ENCODE results near the gene SELPLG.

The SELPLG gene

GRCh38 chr12:108614041-108614440 lies 19.7 kb downstream of the SELPLG start:
- Histone ChIP-seq H3K27me3 (ENCODE audit: control insufficient read depth in 2 of 2, insufficient read depth in 2 of 2, low read length in 2 of 2) (no peaks in the 10 kb centered on the region), H3K4me3 (ENCODE audit: low read length in 2 of 2) (no peak overlapping the region), H3K27ac (ENCODE audit: low read depth in 2 of 2, low read length in 2 of 2) (no peak overlapping the region), H3K9ac (ENCODE audit: low read depth in 1 of 2, low read length in 2 of 2) (no peak overlapping the region), H3K36me3 (ENCODE audit: control insufficient read depth in 2 of 2, insufficient read depth in 2 of 2, low read length in 2 of 2) (no peaks in the 10 kb centered on the region), H3K4me1 (ENCODE audit: control insufficient read depth in 2 of 2, insufficient read depth in 2 of 2, low read length in 2 of 2) (peaks cover 3 to 15% of the 10 kb centered on the region in 2 donors), H3K9me3 (ENCODE audit: control insufficient read depth in 2 of 2, low read length in 2 of 2) (peaks cover 0 to 3% of the 10 kb centered on the region in 2 donors)

GRCh38 chr12:108613548-108613947 lies 20.1 kb downstream of the SELPLG start:
- Histone ChIP-seq H3K36me3 (ENCODE audit: control insufficient read depth in 2 of 2, insufficient read depth in 2 of 2, low read length in 2 of 2) (no peaks in the 10 kb centered on the region), H3K4me1 (ENCODE audit: control insufficient read depth in 2 of 2, insufficient read depth in 2 of 2, low read length in 2 of 2) (peaks cover 3 to 15% of the 10 kb centered on the region in 2 donors), H3K27me3 (ENCODE audit: control insufficient read depth in 2 of 2, insufficient read depth in 2 of 2, low read length in 2 of 2) (no peaks in the 10 kb centered on the region), H3K4me3 (ENCODE audit: low read length in 2 of 2) (no peak overlapping the region), H3K27ac (ENCODE audit: low read depth in 2 of 2, low read length in 2 of 2) (no peak overlapping the region), H3K9me3 (ENCODE audit: control insufficient read depth in 2 of 2, low read length in 2 of 2) (peaks cover 0 to 3% of the 10 kb centered on the region in 2 donors), H3K9ac (ENCODE audit: low read depth in 1 of 2, low read length in 2 of 2) (no peak overlapping the region)

GRCh38 chr12:108612788-108613282 lies 20.9 kb downstream of the SELPLG start:
- H3K27me3 ChIP-seq (ENCODE audit: control insufficient read depth in 2 of 2, insufficient read depth in 2 of 2, low read length in 2 of 2): no peaks in the 10 kb centered on the region
- peaks cover 3 to 9% of the 10 kb centered on the region in 2 donors for H3K4me1 ChIP-seq (ENCODE audit: control insufficient read depth in 2 of 2, insufficient read depth in 2 of 2, low read length in 2 of 2)
- H3K9ac ChIP-seq (ENCODE audit: low read depth in 1 of 2, low read length in 2 of 2): no peak overlapping the region
- H3K27ac ChIP-seq (ENCODE audit: low read depth in 2 of 2, low read length in 2 of 2): no peak overlapping the region
- H3K4me3 ChIP-seq (ENCODE audit: low read length in 2 of 2): no peak overlapping the region
- H3K36me3 ChIP-seq (ENCODE audit: control insufficient read depth in 2 of 2, insufficient read depth in 2 of 2, low read length in 2 of 2): no peaks in the 10 kb centered on the region
- H3K9me3 ChIP-seq (ENCODE audit: control insufficient read depth in 2 of 2, low read length in 2 of 2): peaks cover 0 to 3% of the 10 kb centered on the region in 2 donors

GRCh38 chr12:108611884-108612415 lies 21.7 kb downstream of the SELPLG start:
- H3K4me3 ChIP-seq (ENCODE audit: low read length in 2 of 2): no peak overlapping the region
- no peak overlapping the region for H3K27ac ChIP-seq (ENCODE audit: low read depth in 2 of 2, low read length in 2 of 2)
- H3K27me3 ChIP-seq (ENCODE audit: control insufficient read depth in 2 of 2, insufficient read depth in 2 of 2, low read length in 2 of 2): no peaks in the 10 kb centered on the region
- peaks cover 0 to 3% of the 10 kb centered on the region in 2 donors for H3K9me3 ChIP-seq (ENCODE audit: control insufficient read depth in 2 of 2, low read length in 2 of 2)
- H3K36me3 ChIP-seq (ENCODE audit: control insufficient read depth in 2 of 2, insufficient read depth in 2 of 2, low read length in 2 of 2): no peaks in the 10 kb centered on the region
- H3K4me1 ChIP-seq (ENCODE audit: control insufficient read depth in 2 of 2, insufficient read depth in 2 of 2, low read length in 2 of 2): peaks cover 0 to 5% of the 10 kb centered on the region in 2 donors
- H3K9ac ChIP-seq (ENCODE audit: low read depth in 1 of 2, low read length in 2 of 2): no peak overlapping the region

GRCh38 chr12:108610856-108611605 lies 22.7 kb downstream of the SELPLG start:
- no peaks in the 10 kb centered on the region for H3K27me3 ChIP-seq (ENCODE audit: control insufficient read depth in 2 of 2, insufficient read depth in 2 of 2, low read length in 2 of 2)
- H3K9me3 ChIP-seq (ENCODE audit: control insufficient read depth in 2 of 2, low read length in 2 of 2): peaks cover 0 to 3% of the 10 kb centered on the region in 2 donors
- no peak overlapping the region for H3K9ac ChIP-seq (ENCODE audit: low read depth in 1 of 2, low read length in 2 of 2)
- no peaks in the 10 kb centered on the region for H3K36me3 ChIP-seq (ENCODE audit: control insufficient read depth in 2 of 2, insufficient read depth in 2 of 2, low read length in 2 of 2)
- no peak overlapping the region for H3K4me3 ChIP-seq (ENCODE audit: low read length in 2 of 2)
- H3K27ac ChIP-seq (ENCODE audit: low read depth in 2 of 2, low read length in 2 of 2): no peak overlapping the region
- peaks cover 0 to 2% of the 10 kb centered on the region in 2 donors for H3K4me1 ChIP-seq (ENCODE audit: control insufficient read depth in 2 of 2, insufficient read depth in 2 of 2, low read length in 2 of 2)

GRCh38 chr12:108610336-108610815 lies 23.3 kb downstream of the SELPLG start:
- no peaks in the 10 kb centered on the region for H3K9me3 ChIP-seq (ENCODE audit: control insufficient read depth in 2 of 2, low read length in 2 of 2)
- H3K9ac ChIP-seq (ENCODE audit: low read depth in 1 of 2, low read length in 2 of 2): no peak overlapping the region
- H3K27ac ChIP-seq (ENCODE audit: low read depth in 2 of 2, low read length in 2 of 2): peak overlapping the region; percentile 10 to 23
- H3K4me1 ChIP-seq (ENCODE audit: control insufficient read depth in 2 of 2, insufficient read depth in 2 of 2, low read length in 2 of 2): peaks cover 0 to 2% of the 10 kb centered on the region in 2 donors
- no peaks in the 10 kb centered on the region for H3K36me3 ChIP-seq (ENCODE audit: control insufficient read depth in 2 of 2, insufficient read depth in 2 of 2, low read length in 2 of 2)
- H3K4me3 ChIP-seq (ENCODE audit: low read length in 2 of 2): no peak overlapping the region
- H3K27me3 ChIP-seq (ENCODE audit: control insufficient read depth in 2 of 2, insufficient read depth in 2 of 2, low read length in 2 of 2): no peaks in the 10 kb centered on the region

GRCh38 chr12:108609537-108610335 lies 24.0 kb downstream of the SELPLG start:
- Histone ChIP-seq H3K27ac (ENCODE audit: low read depth in 2 of 2, low read length in 2 of 2) (peak overlapping the region; percentile 10 to 23), H3K4me1 (ENCODE audit: control insufficient read depth in 2 of 2, insufficient read depth in 2 of 2, low read length in 2 of 2) (peaks cover 0 to 2% of the 10 kb centered on the region in 2 donors)

GRCh38 chr12:108608616-108609015 lies 25.1 kb downstream of the SELPLG start:
- no peaks in the 10 kb centered on the region for H3K27me3 ChIP-seq (ENCODE audit: control insufficient read depth in 2 of 2, insufficient read depth in 2 of 2, low read length in 2 of 2)
- no peak overlapping the region for H3K27ac ChIP-seq (ENCODE audit: low read depth in 2 of 2, low read length in 2 of 2)
- H3K9ac ChIP-seq (ENCODE audit: low read depth in 1 of 2, low read length in 2 of 2): no peak overlapping the region
- no peaks in the 10 kb centered on the region for H3K36me3 ChIP-seq (ENCODE audit: control insufficient read depth in 2 of 2, insufficient read depth in 2 of 2, low read length in 2 of 2)
- peaks cover 0 to 2% of the 10 kb centered on the region in 2 donors for H3K4me1 ChIP-seq (ENCODE audit: control insufficient read depth in 2 of 2, insufficient read depth in 2 of 2, low read length in 2 of 2)
- H3K4me3 ChIP-seq (ENCODE audit: low read length in 2 of 2): no peak overlapping the region
- H3K9me3 ChIP-seq (ENCODE audit: control insufficient read depth in 2 of 2, low read length in 2 of 2): no peaks in the 10 kb centered on the region

More at GRCh38 chr12:108609537-108610335, 24.0 kb downstream of the SELPLG start:
- no peak overlapping the region for H3K4me3 ChIP-seq (ENCODE audit: low read length in 2 of 2)
- no peaks in the 10 kb centered on the region for H3K27me3 ChIP-seq (ENCODE audit: control insufficient read depth in 2 of 2, insufficient read depth in 2 of 2, low read length in 2 of 2)
- H3K9me3 ChIP-seq (ENCODE audit: control insufficient read depth in 2 of 2, low read length in 2 of 2): no peaks in the 10 kb centered on the region
- H3K9ac ChIP-seq (ENCODE audit: low read depth in 1 of 2, low read length in 2 of 2): no peak overlapping the region
- H3K36me3 ChIP-seq (ENCODE audit: control insufficient read depth in 2 of 2, insufficient read depth in 2 of 2, low read length in 2 of 2): no peaks in the 10 kb centered on the region

- H3K4me1 ChIP-seq (ENCODE audit: control insufficient read depth in 2 of 2, insufficient read depth in 2 of 2, low read length in 2 of 2): peaks cover 0 to 2% of the 10 kb centered on the region in 2 donors
- no peaks in the 10 kb centered on the region for H3K9me3 ChIP-seq (ENCODE audit: control insufficient read depth in 2 of 2, low read length in 2 of 2)
- no peak overlapping the region for H3K9ac ChIP-seq (ENCODE audit: low read depth in 1 of 2, low read length in 2 of 2)
- no peak overlapping the region for H3K4me3 ChIP-seq (ENCODE audit: low read length in 2 of 2)
- no peaks in the 10 kb centered on the region for H3K27me3 ChIP-seq (ENCODE audit: control insufficient read depth in 2 of 2, insufficient read depth in 2 of 2, low read length in 2 of 2)
- no peaks in the 10 kb centered on the region for H3K36me3 ChIP-seq (ENCODE audit: control insufficient read depth in 2 of 2, insufficient read depth in 2 of 2, low read length in 2 of 2)
- H3K27ac ChIP-seq (ENCODE audit: low read depth in 2 of 2, low read length in 2 of 2): no peak overlapping the region
Observed at GRCh38 chr12:108607981-108608600, 25.6 kb downstream of the SELPLG start.
